ENCODE data around the gene PINK1. TPM values are rescaled to one million over a fixed set of nuclear protein-coding genes. Genes with fewer than 3 reads are reported as not detected.
A peak's percentile ranks its signal among the peaks of the same experiment; 100 is the strongest.

PINK1 gene
- total RNA-seq: 288 TPM
- long read RNA-seq, transcript PINK1-201 (8 exons, 2,660 nt): major isoform, 621 of 728 reads
- long read RNA-seq, partial matches to known transcripts: 60 of 728 reads
- long read RNA-seq, other reads (novel, unspliced or antisense): 47 of 728 reads

DNA sequence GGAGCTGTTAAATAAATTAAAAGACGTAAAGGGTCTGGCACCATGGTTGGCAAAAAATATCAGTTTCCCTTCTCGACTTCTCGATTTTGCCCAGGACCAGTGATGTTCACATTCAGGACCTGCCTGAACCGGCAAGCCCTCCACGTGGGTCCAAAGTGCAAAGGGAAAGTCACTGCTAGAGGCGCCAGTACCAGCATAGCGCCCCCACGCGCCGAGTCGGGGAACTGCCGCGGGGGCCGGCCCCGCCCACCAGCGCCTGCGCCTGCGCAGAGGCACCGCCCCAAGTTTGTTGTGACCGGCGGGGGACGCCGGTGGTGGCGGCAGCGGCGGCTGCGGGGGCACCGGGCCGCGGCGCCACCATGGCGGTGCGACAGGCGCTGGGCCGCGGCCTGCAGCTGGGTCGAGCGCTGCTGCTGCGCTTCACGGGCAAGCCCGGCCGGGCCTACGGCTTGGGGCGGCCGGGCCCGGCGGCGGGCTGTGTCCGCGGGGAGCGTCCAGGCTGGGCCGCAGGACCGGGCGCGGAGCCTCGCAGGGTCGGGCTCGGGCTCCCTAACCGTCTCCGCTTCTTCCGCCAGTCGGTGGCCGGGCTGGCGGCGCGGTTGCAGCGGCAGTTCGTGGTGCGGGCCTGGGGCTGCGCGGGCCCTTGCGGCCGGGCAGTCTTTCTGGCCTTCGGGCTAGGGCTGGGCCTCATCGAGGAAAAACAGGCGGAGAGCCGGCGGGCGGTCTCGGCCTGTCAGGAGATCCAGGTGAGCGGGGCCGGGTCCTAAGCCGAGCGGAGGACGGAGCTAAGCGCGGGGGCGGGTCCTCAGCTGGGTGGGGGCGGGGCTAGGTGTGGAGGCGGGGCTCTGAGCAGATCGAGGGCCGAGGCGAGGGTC, at the start of gene PINK1:
TSS of gene PINK1 (plus strand) at position 269 of the 875 bp plus-strand sequence. CDS start at position 360, 91 bp downstream.
- DNase-seq (ENCODE audit: missing footprints): peak; percentile 94
- peak; percentile 91 for ATAC-seq
- intact Hi-C loops (cut with DNase I): loop anchor here (1.0 to 5.0 kb wide), 2 partner anchors 56 to 111 kb away; no protein-coding TSS in a partner anchor

DNA sequence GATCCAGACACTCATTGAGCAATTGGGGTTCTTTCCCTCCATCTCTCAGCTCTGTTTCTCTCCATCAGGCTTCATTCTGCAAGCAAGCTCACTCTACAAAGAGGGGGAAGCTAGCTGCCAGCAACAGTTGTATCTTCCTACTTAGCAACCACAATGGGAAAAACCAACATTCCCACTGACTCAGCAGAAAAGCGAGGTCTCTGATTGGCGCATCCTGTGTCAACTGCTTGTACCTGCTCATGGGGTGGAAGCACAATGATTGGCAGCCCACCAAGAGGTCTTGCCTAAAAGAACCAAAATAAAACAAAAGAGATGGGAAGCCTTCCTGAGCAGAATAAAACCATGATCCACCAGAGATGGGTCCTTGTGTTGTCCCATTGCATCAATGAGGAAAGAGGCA, 48.4 kb upstream of the PINK1 start:
- ATAC-seq (no peak), DNase-seq (ENCODE audit: missing footprints) (no peak)
- intact Hi-C loops (cut with DNase I): no loop called here

DNA sequence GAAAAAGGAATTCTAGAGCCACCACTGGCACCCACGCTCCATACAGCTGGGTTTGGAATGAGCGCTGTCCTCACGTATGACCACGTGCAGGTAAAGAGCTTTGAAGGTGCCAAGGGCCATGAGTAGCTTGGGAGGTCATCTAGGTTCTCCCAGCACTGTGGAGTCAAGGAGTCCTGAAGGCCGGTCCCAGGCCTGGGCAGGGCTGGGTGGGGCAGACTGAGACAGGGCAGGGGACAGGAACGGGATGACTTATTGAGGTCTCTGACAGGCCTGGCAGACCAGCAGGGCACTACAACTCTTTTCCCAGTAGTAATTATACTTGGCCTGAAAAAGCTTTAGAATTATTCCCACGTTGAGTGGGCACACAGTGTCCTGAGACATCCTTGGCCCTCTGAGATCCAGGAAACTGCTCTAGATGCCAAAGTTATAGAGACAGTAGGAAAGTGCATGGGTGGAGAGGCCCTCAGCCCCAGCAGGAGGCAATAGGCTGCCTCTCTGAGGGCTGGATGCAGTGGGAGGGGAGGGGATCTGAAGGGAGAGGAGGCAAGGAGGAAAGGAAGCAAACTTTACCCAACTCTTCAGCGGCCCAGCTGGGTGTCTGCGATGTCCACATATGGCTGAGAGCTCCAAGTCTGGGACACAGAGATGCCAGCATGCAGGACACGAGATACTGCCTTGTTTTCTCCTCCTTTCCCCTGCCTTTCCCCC, 46.2 kb upstream of the PINK1 start:
- DNase-seq (ENCODE audit: missing footprints): no peak

DNA sequence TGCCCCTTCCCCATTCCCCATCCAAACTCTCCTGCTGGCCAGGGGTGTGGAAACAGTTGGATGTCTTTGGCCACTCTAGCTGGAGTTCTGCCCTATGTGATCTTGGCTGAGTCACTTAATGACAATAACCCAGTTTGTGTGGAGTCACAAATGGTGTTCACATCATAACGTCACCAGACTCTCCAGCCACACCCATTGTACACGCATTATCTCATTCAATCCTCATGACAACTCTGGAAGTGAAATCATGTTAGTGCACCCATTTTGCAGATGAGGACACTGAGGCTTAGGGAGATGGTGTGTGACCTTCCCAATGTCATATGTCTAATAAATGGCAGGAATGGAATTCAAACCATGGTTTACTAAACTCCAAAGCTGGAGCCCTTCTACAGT, 45.6 kb upstream of the PINK1 start:
- DNase-seq (ENCODE audit: missing footprints) (no peak), ATAC-seq (peak; percentile 52)
- intact Hi-C loops (cut with DNase I): no loop called here

More for the DNA sequence above, 46.2 kb upstream of the PINK1 start:
- ATAC-seq: peak; percentile 45
- intact Hi-C loops (cut with DNase I): no loop called here

DNA sequence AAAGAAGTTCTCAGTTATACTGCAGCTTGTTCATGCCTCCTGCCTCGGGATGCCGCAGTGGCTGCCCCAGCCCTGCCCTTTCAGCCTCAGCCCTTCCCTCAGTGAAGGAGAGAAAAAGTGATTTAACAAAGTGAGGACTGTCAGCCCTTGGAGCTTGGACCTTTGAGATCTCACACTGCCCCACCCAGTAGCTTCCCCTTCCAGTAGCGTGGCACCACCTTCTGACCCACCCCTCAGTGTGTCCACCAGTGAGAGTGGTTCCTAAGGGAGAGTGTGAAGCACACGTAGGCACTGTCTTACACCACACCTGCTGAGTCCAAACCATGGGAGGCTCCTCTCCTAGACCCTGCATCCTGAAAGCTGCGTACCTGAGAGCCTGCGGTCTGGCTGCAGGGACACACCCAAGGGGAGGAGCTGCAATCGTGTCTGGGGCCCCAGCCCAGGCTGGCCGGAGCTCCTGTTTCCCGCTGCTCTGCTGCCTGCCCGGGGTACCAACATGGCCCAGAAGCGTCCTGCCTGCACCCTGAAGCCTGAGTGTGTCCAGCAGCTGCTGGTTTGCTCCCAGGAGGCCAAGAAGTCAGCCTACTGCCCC, 44.5 kb upstream of the PINK1 start, which contains the start of gene CDA:
TSS of gene CDA (plus strand) at position 464 of the 592 bp plus-strand sequence. CDS start at position 497, 33 bp downstream.
- intact Hi-C loops (cut with DNase I): no loop called here
- peak; percentile 72 for DNase-seq (ENCODE audit: missing footprints)
- peak; percentile 23 for ATAC-seq

DNA sequence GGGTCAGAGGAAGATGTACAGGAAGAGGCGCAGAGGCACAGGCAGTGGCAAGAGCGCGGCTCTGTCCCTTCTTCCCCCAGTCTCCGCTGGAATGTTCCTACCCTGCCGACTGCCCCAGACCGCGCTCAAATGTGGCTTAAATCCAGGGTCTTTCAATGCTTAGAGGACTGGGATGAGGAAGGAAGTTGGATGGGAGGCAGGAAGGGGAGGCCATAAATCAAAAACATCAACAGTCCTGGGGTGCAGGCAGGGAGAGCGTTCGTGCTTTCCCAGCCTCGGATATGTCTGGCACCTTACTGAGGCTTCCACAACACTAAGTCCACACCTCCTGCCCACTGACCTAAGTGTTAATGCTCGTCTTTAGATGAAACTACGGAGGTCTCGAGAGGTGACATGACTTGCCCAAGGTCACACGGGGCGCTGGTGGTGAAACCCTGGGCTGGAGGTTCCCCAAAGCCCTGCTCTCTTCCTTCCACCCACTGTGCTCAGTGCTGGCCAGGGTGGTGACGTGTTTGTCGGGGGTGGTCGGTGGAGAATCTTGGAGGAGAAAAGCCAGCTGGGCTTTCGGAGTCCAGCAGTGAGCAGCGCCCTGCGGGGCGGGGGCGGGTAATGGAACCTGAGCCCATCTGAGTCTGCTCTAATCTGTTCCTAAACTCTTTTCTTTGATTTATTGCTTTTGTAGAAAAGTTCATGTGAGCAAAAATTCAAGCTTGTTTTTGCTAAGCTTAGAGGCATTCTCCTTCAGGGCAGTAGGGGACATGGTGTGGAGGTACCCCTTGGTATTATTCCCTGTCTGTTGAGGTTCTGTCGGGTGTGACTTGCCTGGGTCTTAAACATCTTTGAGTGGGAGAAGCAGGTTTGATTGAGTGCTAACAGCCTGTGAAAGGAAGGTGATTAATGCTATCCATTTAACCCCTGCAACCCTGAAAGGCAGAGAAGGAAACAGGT, 43.7 kb upstream of the PINK1 start:
- DNase-seq (ENCODE audit: missing footprints) (peak; percentile 81), ATAC-seq (peak; percentile 64)
- intact Hi-C loops (cut with DNase I): no loop called here

DNA sequence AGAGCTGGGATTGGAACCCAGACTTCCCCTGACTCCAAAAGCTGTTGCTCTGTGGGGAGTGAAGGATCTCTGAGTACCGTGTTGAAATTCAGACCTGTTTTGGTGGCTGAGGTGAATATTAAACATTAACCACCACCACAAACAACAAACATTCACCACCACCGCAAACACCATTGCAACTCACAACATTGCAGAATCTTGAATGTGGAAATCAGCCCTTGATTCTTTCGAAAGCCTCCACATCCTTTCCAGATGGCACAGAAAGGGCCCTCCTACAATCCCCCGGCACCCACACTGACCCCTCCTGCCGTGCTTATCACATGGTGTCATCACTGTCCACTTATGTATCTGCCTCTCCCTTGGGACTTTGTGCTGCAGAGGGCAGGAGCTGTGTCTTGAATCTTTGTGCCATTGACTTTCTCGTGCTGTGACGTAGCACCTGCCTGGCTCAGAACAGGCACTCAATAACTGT, 42.9 kb upstream of the PINK1 start:
- peak; percentile 73 for DNase-seq (ENCODE audit: missing footprints)
- peak; percentile 47 for ATAC-seq
- intact Hi-C loops (cut with DNase I): no loop called here

DNA sequence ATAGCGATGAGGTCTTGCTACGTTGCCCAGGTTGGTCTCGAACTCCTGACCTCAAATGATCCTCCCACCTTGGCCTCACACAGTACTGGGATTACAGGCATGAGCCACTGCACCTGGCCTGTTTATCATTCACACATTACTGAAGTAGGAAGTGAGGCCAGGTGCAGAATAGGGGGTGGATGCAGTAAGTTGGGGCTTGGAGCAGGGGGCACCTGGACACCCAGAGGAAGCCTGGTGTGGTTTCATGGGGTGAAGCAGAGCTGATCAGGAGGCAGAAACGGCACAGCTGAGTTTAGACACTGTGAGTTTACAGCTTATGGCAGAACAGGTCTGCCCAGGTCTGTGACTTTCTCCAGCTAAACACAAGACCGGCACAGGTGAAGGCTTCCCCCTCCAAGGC, 39.5 kb upstream of the PINK1 start:
- intact Hi-C loops (cut with DNase I): no loop called here
- DNase-seq (ENCODE audit: missing footprints) (no peak), ATAC-seq (no peak)

DNA sequence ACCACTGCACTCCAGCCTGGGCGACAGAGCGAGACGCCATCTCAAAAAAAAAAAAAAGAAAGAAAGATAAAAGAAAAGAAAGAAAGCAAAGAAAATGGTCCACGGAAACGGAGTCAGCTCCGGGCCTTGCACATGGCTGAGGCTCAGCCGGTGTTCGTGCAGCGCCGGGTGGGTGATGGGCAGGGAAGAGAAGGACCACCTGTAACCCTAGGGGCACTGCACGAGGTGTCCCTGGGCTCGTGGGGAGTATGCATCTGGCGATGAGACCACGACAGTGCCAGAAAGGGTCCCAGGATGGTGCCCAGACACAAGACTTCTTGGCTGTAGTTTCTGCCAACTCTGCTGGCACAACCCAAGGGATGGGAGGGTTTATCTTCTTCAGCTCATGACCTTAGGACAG, 38.5 kb upstream of the PINK1 start:
- DNase-seq (ENCODE audit: missing footprints) (no peak), ATAC-seq (no peak)
- intact Hi-C loops (cut with DNase I): no loop called here

DNA sequence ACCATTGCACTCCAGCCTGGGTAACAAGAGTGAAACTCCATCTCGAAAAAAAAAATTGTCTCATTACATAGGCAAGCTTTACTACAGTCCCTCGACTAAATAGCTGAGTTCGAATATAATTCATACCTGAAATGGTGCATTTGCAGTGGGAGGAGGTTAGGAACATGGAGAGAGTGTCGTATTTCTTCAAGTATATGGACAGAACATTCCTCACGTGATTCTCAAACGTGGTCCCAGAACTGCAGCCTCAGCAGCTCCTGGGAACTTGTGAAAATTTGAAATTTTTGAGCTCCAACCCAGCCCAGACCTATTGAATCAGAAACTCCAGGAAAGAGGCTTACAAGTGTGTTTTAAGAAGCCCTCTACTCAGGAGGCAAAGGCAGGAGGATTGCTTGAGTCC, 37.2 kb upstream of the PINK1 start:
- ATAC-seq (no peak), DNase-seq (ENCODE audit: missing footprints) (no peak)
- intact Hi-C loops (cut with DNase I): no loop called here

DNA sequence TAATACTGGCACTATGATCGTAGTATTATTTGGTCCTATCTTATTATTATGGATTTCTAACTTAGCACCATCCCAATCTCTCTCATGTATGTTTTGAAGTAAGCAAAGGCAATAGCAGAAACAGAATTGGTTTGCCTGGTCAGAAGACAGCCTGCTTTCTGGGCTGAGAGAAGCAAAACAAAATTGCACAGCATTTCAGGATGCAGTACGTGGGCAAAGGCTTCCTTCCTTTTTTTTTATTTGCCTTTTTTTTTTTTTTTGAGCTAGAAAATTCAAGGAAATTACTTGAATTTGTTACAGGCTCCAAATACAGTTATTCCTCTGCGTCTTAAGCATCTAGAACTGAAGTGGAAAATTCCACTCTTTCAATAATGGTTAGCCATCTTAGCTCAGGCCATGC, 35.6 kb upstream of the PINK1 start:
- DNase-seq (ENCODE audit: missing footprints) (no peak), ATAC-seq (no peak)
- intact Hi-C loops (cut with DNase I): no loop called here

DNA sequence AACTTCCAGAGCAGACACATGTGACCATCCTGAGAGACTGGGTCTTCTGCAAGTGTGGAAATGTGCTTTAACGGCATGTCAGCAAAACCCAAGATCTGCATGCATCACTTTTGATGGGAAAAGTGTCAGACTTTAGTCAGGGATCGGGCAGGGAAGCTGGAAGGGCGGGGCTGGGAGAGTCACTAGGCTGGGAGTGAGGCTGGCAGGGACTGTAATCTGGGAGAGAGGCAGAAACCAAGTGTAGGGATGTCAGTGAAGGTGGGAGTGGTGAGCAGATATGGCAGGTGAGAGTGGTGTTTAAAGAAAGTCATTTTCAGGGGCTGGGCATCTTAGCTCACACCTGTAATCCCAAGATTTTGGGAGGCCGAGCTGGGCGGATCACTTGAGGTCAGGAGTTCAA, 33.1 kb upstream of the PINK1 start:
- intact Hi-C loops (cut with DNase I): no loop called here
- DNase-seq (ENCODE audit: missing footprints): no peak
- no peak for ATAC-seq

DNA sequence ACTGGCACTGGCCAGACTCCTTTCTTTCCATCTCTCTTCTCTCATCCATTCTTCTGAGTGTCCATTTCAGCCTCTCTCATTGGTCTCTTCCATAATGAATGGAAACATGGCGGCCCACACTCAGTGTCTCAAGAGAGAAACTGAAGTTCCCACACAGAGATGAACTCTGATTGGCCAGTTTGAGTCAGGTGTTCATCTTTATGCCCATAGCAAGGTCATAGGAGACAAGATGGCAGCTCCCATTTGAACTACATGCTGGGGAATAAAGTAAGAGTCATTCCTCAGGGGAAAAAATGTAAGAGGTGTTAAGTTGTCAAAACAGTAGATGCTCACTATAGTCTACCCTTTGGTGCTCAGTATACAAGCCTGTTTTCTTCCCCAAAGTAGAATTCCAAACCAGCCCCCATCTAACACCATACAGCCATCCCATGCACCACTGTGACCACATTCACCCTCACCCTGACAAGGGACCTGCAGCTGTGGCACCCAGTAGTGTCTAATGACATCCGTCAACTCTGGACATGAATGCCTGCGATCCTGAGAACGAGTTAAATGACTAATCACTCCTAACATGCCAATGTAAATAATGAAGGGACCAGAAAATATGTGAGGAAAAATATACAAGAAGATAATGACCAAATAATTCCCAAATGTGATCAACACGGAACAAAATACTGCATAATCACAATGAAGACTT, 32.0 kb upstream of the PINK1 start:
- ATAC-seq (no peak), DNase-seq (ENCODE audit: missing footprints) (no peak)
- intact Hi-C loops (cut with DNase I): no loop called here

DNA sequence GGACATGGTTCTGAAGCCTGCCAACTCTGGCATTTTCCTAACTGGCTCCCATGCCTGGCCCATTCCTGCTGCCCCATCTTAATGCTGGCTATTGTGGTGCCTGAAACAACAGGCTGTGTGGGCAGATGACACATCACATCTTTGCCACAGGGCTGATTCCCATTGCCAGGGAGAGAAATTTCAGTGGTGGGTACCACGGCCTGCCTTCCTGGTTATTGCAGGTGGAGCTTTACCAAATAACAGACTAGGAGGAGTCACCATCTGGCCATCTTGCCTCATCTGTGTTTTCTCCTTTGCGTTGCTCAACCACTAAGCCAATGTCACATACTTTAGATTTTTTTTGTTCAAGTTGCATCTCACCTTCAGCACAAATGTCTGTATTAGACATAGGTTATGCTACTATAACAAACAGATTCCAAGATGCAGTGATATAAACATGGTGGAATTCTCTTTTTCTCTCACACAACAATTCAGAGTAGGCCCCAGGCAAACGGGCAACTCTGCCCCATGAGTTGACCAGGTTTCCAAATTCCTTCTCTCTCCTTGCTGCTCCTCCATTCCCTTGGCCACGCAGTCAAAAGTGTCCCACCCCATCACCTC, 30.3 kb upstream of the PINK1 start:
- ATAC-seq (no peak), DNase-seq (ENCODE audit: missing footprints) (no peak)
- intact Hi-C loops (cut with DNase I): no loop called here

DNA sequence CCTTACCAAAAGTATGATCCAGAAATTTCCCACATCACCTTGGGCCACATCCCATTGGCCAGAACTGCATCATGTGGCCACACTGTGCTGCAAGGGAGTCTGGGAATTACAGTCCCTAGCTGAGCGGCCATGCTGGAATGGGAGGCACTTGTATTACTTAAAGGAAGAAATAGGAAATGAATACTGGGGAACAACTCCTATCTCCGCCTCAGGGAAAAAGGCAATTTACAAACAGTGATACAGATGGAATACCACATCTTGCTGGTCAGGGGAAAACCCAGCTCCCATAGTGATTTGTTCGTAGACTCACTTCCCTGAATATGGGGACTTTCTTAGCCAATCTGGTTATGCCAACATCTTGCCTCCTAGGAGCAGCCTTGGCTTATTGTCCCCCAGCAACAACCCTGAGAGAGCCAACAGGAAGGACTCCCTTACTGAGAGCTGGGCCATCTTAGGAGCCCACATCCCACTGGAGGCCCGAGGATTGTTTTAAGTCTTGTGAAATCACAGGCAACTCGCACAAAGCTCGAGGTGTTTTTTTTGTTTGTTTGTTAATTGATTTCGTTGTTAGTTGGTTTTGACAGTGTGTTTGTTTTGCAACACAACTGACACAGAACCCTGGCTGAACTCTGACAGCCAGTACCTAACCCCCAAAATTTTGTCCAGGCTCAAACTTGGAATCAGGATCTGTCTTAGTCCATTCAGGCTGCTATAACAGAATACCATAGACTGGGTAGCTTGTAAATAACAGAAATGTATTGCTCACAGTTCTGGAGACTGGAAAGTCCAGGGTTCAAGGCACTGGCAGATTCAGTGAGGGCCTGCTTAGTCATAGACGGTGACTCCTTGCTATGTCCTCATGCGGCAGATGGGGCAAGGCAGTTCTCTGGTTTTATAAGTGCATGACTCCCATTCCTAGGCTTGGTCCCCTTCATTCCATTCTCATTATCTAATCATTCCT, 29.5 kb upstream of the PINK1 start:
- intact Hi-C loops (cut with DNase I): no loop called here
- no peak for ATAC-seq
- peak; percentile 31 for DNase-seq (ENCODE audit: missing footprints)

DNA sequence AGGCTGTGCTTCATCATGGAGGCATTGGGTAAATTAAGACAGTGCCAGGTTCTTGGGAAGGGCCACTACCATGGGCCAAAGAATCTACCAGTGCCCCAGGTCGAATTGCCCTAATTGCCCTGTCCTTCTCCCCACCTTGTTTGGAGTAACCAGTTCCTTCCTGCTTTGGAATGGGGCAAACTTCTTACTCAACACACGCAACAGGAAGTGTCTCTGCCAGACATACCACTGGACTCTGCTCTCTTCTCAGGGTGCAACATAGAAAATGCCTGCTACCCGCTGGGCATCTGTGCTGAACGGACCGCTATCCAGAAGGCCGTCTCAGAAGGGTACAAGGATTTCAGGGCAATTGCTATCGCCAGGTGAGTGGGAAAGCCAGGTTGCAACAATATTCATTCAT, 28.6 kb upstream of the PINK1 start:
- DNase-seq (ENCODE audit: missing footprints) (no peak), ATAC-seq (no peak)
- intact Hi-C loops (cut with DNase I): no loop called here
